GM15510 (cell line): ENCODE data around the gene EFCAB5.

Source experiments
- POLR2A ChIP-seq: IDR thresholded peaks from 3 replicates; pipeline ENCODE4 v1.6.1; 2011; ENCODE audit warnings: borderline replicate concordance; ENCODE audit not compliant: insufficient read length; ENCODE audit errors: extremely low read depth

EFCAB5 gene

GRCh38 chr17:30112794-30113193 is 171.4 kb downstream of the EFCAB5 start:
- TF ChIP-seq POLR2A = no peak

GRCh38 chr17:30113213-30113612 is 171.8 kb downstream of the EFCAB5 start:
- TF ChIP-seq POLR2A = no peak

GRCh38 chr17:30116345-30116660 is 174.9 kb downstream of the EFCAB5 start:
- TF ChIP-seq POLR2A = no peak

GRCh38 chr17:30116661-30117551 is 175.5 kb downstream of the EFCAB5 start, which contains the start of gene NSRP1:
Gene NSRP1, plus strand, starts transcription at chr17:30116816. Its CDS starts 28 bp downstream, at chr17:30116844.
- TF ChIP-seq POLR2A = peak; percentile 98

GRCh38 chr17:30117675-30118081 is 176.2 kb downstream of the EFCAB5 start:
- TF ChIP-seq POLR2A = no peak

GRCh38 chr17:30124273-30124796 is 182.9 kb downstream of the EFCAB5 start:
- no peak for TF ChIP-seq POLR2A

- TF ChIP-seq POLR2A = no peak
Observed at GRCh38 chr17:30130121-30130520, 188.7 kb downstream of the EFCAB5 start.

- no peak for TF ChIP-seq POLR2A
Observed at GRCh38 chr17:30132615-30133014, 191.2 kb downstream of the EFCAB5 start.

GRCh38 chr17:30133197-30133596 is 191.8 kb downstream of the EFCAB5 start:
- TF ChIP-seq POLR2A = no peak

- TF ChIP-seq POLR2A = no peak
Observed at GRCh38 chr17:30134551-30134950, 193.1 kb downstream of the EFCAB5 start.

GRCh38 chr17:30137158-30137557 is 195.7 kb downstream of the EFCAB5 start:
- no peak for TF ChIP-seq POLR2A

- TF ChIP-seq POLR2A = no peak
Observed at GRCh38 chr17:30148376-30148775, 206.9 kb downstream of the EFCAB5 start.

GRCh38 chr17:30151471-30151870 is 210.0 kb downstream of the EFCAB5 start:
- TF ChIP-seq POLR2A = no peak

- no peak for TF ChIP-seq POLR2A
Observed at GRCh38 chr17:30153463-30153862, 212.0 kb downstream of the EFCAB5 start.

GRCh38 chr17:30155389-30155788 is 214.0 kb downstream of the EFCAB5 start:
- no peak for TF ChIP-seq POLR2A
